ENCODE data around the gene EXOC5.

- no peak for TF ChIP-seq CTCF (conservative IDR thresholded peaks at IDR 0.05; ENCODE audit: low read depth, low read length)
- TF ChIP-seq EZH2phosphoT487 (IDR thresholded peaks at IDR 0.05; ENCODE audit: borderline replicate concordance, low read length) = no peak
Observed at GRCh38 chr14:57199921-57200320, 68.8 kb downstream of the EXOC5 start.
